Esophagus squamous epithelium (tissue), 5 donors: ENCODE measurements around the gene APLNR. TPM values are rescaled to one million over a fixed set of nuclear protein-coding genes. Genes with fewer than 3 reads are reported as not detected.

ENCODE experiments used
- DNase-seq: peaks from one replicate; lab custom pipeline; 2025; lab: John Stamatoyannopoulos, UW
- H3K27ac ChIP-seq, 4 donors: fragments of 200-600 bp; sonication (generic); one replicate each; pipeline ENCODE4 v1.5.1; 2016 to 2019; ENCODE audit warnings: mild to moderate bottlenecking in 1 of 4
- H3K27me3 ChIP-seq, 4 donors: fragments of 200-600 bp; sonication (generic); 1 replicate in 3 of 4; 2 replicates in 1 of 4; pipeline versions ENCODE4 v1.5.1 to v1.6.0; 2017 to 2021; ENCODE audit warnings: antibody characterized with exemption in 1 of 4
- H3K36me3 ChIP-seq, 3 donors: fragments of 200-600 bp; sonication (generic); one replicate each; pipeline ENCODE4 v1.5.1; 2016 to 2019
- H3K4me1 ChIP-seq, 3 donors: fragments of 200-600 bp; sonication (generic); one replicate each; pipeline ENCODE4 v1.5.1; 2017 to 2019
- H3K4me3 ChIP-seq, 4 donors: fragments of 200-600 bp; sonication (generic); 1 replicate in 3 of 4; 2 replicates in 1 of 4; pipeline ENCODE4 v1.5.1; 2016 to 2019; ENCODE audit warnings: mild to moderate bottlenecking in 2 of 4, moderate library complexity in 1 of 4
- H3K9me3 ChIP-seq, 3 donors: fragments of 200-600 bp; sonication (generic); one replicate each; pipeline ENCODE4 v1.5.1; 2016 to 2019
- CTCF ChIP-seq, 6 experiments: fragments of 450-650 bp in 4 of 6; fragments of 200-600 bp in 2 of 6; sonication (generic) in 2 of 6; IDR thresholded peaks; one replicate each; pipeline ENCODE4 v1.5.1; 2016 to 2019; ENCODE audit warnings: antibody characterized with exemption in 6 of 6, mild to moderate bottlenecking in 4 of 6, moderate library complexity in 4 of 6
- POLR2A ChIP-seq, 4 donors: fragments of 450-650 bp; IDR thresholded peaks; one replicate each; pipeline ENCODE4 v1.6.1; 2017; ENCODE audit warnings: antibody characterized with exemption in 4 of 4, mild to moderate bottlenecking in 4 of 4, moderate library complexity in 3 of 4
- WGBS, 2 donors: methylation state at CpG; one replicate each; pipeline ENCODE4 v1.1.5; 2018; 5-methylcytosine and 5-hydroxymethylcytosine counted together
- intact Hi-C: fragments of 100-400 bp; cut with DNase I; formaldehyde crosslinking; loops from one replicate; pipeline ENCODE4 v1.15.0; 2022
- total RNA-seq, 4 donors: library from RNA; depleted of rRNA; stranded (reverse); fragments of >200 nt; gene quantifications; one replicate each; pipeline ENCODE4 v1.1.0, GENCODE V29; 2016
- donor health status: DM: yes; HTN: yes; CAD: no.

APLNR gene
- total RNA-seq, 4 donors from 2014 or later = 0.26 to 1.7 (median 0.34) TPM

GRCh38 chr11:57262157-57262556 is 25.1 kb upstream of the APLNR start:
- Histone ChIP-seq H3K27me3 (no peaks in the 10 kb centered on the region), H3K27ac (no peak overlapping the region), H3K36me3 (no peaks in the 10 kb centered on the region), H3K9me3 (peaks cover 0 to 4% (median 0%) of the 10 kb centered on the region in 3 donors), H3K4me3 (no peak overlapping the region), H3K4me1 (no peaks in the 10 kb centered on the region)
- intact Hi-C loops = no loop called here
- 62 to 73% methylated on average over 4 of the region's 4 CpGs for WGBS, 2 donors
- DNase-seq = no peak
- TF ChIP-seq CTCF (IDR thresholded peaks at IDR 0.05) = no peak
- no peak for TF ChIP-seq POLR2A (IDR thresholded peaks at IDR 0.05)

- no peaks in the 10 kb centered on the region for H3K36me3 ChIP-seq
- no peak overlapping the region for H3K27ac ChIP-seq
- H3K4me3 ChIP-seq = no peak overlapping the region
- H3K27me3 ChIP-seq = no peaks in the 10 kb centered on the region
- no peaks in the 10 kb centered on the region for H3K4me1 ChIP-seq
- DNase-seq = no peak
- TF ChIP-seq POLR2A (IDR thresholded peaks at IDR 0.05) (no peak), CTCF (IDR thresholded peaks at IDR 0.05) (no peak)
- 59 to 63% methylated on average over 5 of the region's 5 CpGs for WGBS, 2 donors
- peaks cover 0 to 4% (median 0%) of the 10 kb centered on the region in 3 donors for H3K9me3 ChIP-seq
- intact Hi-C loops = no loop called here
Observed at GRCh38 chr11:57260937-57261783, 24.1 kb upstream of the APLNR start.

- Histone ChIP-seq H3K9me3 (no peaks in the 10 kb centered on the region), H3K36me3 (no peaks in the 10 kb centered on the region), H3K4me1 (no peaks in the 10 kb centered on the region), H3K4me3 (no peak overlapping the region), H3K27ac (no peak overlapping the region), H3K27me3 (peaks cover 0 to 1% (median 0%) of the 10 kb centered on the region in 4 donors)
- no peak for DNase-seq
- intact Hi-C loops = no loop called here
- no peak for TF ChIP-seq CTCF (IDR thresholded peaks at IDR 0.05)
- TF ChIP-seq POLR2A (IDR thresholded peaks at IDR 0.05) = no peak
Observed at GRCh38 chr11:57256119-57256518, 19.1 kb upstream of the APLNR start.

GRCh38 chr11:57255618-57256017 is 18.6 kb upstream of the APLNR start:
- peaks cover 0 to 5% (median 0%) of the 10 kb centered on the region in 4 donors for H3K27me3 ChIP-seq
- no peaks in the 10 kb centered on the region for H3K36me3 ChIP-seq
- intact Hi-C loops = no loop called here
- TF ChIP-seq POLR2A (IDR thresholded peaks at IDR 0.05) = no peak
- TF ChIP-seq CTCF (IDR thresholded peaks at IDR 0.05) = no peak
- H3K9me3 ChIP-seq = no peaks in the 10 kb centered on the region
- no peak overlapping the region for H3K27ac ChIP-seq
- H3K4me1 ChIP-seq = no peaks in the 10 kb centered on the region
- no peak for DNase-seq
- no peak overlapping the region for H3K4me3 ChIP-seq
- 5 to 12% methylated on average over 1 of the region's 1 CpG for WGBS, 2 donors

- intact Hi-C loops = no loop called here
- H3K4me1 ChIP-seq = no peaks in the 10 kb centered on the region
- H3K27me3 ChIP-seq = peaks cover 0 to 5% (median 0%) of the 10 kb centered on the region in 4 donors
- no peak for DNase-seq
- no peak for TF ChIP-seq CTCF (IDR thresholded peaks at IDR 0.05)
- no peak for TF ChIP-seq POLR2A (IDR thresholded peaks at IDR 0.05)
- H3K27ac ChIP-seq = no peak overlapping the region
- no peaks in the 10 kb centered on the region for H3K36me3 ChIP-seq
- H3K9me3 ChIP-seq = no peaks in the 10 kb centered on the region
- no peak overlapping the region for H3K4me3 ChIP-seq
Observed at GRCh38 chr11:57254631-57255030, 17.6 kb upstream of the APLNR start.
